ENCODE measurements around the gene AMD1. TPM values are rescaled to one million over a fixed set of nuclear protein-coding genes. Genes with fewer than 3 reads are reported as not detected.

The AMD1 gene
- total RNA-seq, 1 experiment from 2014 or later: 87.6 TPM

DNA sequence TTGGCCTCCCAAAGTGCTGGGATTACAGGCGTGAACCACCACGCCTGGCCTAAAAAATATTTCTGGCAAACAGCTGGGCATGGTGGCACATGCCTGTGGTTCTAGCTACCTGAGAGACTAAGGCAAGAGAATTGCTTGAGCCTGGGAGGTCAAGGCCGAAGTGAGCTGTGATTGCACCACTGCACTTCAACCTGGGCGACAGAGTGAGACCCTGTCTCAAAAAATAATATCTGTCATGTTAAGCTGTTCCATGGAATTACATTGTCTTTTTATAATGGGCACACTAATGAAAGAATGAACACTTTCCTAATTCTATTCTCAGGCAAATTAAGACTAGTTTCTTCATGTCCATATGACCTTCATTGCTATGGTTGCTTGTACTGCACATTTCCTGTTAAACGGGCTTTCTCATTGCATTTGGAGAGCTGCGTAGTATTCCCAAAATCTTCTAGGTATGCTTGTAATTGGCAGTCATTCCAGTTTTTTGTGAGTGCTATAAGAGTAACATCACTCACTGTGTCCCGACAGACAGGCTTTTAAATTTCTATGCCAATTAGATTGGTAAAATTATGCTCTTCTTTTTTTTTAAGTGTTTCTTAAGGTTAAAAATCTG lies 12.1 kb downstream of the AMD1 start:
- H3K9me3 ChIP-seq (ENCODE audit: low read depth, low read length, poor library complexity, severe bottlenecking): no peaks in the 10 kb centered on the region
- no peak for DNase-seq (ENCODE audit: low spot score)
- peaks cover 15% of the 10 kb centered on the region for H3K4me1 ChIP-seq (ENCODE audit: insufficient read depth, low read length, poor library complexity, severe bottlenecking)
- CTCF ChIA-PET: no interaction called here
- H3K4me3 ChIP-seq (ENCODE audit: low read depth, low read length, poor library complexity, severe bottlenecking): no peak overlapping the region
- H3K27me3 ChIP-seq (replicated peaks; ENCODE audit: insufficient read depth, low read depth, low read length, poor library complexity): no peaks in the 10 kb centered on the region
- no TSS peak for BruUV-seq (replicated peaks)
- POLR2A ChIA-PET (ENCODE audit: low non-redundant PET): no interaction called here
- H3K27ac ChIP-seq (ENCODE audit: low read depth, low read length, poor library complexity, severe bottlenecking): no peak overlapping the region
- peaks cover 27% of the 10 kb centered on the region for H3K36me3 ChIP-seq (ENCODE audit: insufficient read depth, low read length, poor library complexity, severe bottlenecking)
- no peak for TF ChIP-seq EZH2 (IDR thresholded peaks at IDR 0.05; ENCODE audit: borderline replicate concordance, low read depth, low read length, poor library complexity, severe bottlenecking)
- TF ChIP-seq, protein P1, sequence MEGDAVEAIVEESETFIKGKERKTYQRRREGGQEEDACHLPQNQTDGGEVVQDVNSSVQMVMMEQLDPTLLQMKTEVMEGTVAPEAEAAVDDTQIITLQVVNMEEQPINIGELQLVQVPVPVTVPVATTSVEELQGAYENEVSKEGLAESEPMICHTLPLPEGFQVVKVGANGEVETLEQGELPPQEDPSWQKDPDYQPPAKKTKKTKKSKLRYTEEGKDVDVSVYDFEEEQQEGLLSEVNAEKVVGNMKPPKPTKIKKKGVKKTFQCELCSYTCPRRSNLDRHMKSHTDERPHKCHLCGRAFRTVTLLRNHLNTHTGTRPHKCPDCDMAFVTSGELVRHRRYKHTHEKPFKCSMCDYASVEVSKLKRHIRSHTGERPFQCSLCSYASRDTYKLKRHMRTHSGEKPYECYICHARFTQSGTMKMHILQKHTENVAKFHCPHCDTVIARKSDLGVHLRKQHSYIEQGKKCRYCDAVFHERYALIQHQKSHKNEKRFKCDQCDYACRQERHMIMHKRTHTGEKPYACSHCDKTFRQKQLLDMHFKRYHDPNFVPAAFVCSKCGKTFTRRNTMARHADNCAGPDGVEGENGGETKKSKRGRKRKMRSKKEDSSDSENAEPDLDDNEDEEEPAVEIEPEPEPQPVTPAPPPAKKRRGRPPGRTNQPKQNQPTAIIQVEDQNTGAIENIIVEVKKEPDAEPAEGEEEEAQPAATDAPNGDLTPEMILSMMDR (conservative IDR thresholded peaks at IDR 0.05; ENCODE audit: low read depth, low read length): no peak
- intact Hi-C loops (cut with micrococcal nuclease; ENCODE audit: unreplicated experiment): no loop called here

DNA sequence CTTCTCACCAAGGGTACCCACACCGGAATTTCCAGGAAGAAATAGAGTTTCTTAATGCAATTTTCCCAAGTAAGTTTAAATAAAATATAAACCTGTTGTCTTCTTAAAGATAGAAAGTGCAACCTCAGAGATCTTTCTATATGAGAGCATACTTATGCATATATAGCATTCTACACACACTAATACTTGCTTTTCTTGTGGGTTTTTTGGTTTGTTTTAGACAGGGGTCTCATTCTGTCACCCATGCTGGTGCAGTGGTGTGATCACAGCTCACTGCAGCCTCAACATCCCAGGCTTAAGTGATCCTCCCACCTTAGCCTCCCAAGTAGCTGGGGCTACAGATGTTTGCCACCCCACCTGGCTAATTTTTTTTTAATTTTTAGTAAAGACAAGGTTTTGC lies 15.7 kb downstream of the AMD1 start:
- BruUV-seq (replicated peaks): no TSS peak
- POLR2A ChIA-PET (ENCODE audit: low non-redundant PET): no interaction called here

DNA sequence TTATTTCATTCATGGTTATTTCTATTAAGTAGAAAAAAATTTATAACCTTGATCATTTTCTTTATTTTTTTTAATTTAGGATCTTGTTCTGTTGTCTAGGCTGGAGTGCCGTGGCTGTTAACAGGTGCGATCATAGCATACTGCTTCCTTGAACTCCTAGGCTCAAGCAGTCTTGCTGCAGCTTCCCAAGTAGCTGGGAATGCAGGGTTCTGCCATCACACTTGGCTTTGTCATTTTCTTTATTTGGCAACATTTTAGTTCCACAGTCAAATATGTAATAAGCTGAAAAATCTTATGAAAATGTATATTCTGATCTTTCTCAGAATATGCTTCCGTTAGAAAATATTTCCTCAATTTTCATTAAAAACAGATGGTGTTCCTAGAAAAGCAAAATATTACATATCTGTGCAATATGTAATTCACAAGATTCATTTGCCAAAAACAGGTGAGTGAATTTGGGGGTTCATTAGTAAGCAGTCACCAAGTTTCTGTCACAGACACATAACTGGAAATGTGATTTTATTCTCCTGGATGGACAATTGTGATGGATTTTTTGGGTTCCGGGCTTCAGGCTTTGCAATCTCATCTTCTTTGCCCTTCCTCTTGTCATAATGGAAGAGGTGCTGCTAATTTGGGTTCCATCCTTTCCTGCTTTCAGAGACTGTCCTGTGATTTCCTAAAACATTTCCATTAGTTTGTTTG lies 21.5 kb downstream of the AMD1 start:
- CTCF ChIA-PET: no interaction called here
- Histone ChIP-seq H3K36me3 (ENCODE audit: insufficient read depth, low read length, poor library complexity, severe bottlenecking) (peaks cover 63% of the 10 kb centered on the region), H3K9me3 (ENCODE audit: low read depth, low read length, poor library complexity, severe bottlenecking) (no peaks in the 10 kb centered on the region), H3K4me3 (ENCODE audit: low read depth, low read length, poor library complexity, severe bottlenecking) (no peak overlapping the region), H3K27ac (ENCODE audit: low read depth, low read length, poor library complexity, severe bottlenecking) (no peak overlapping the region), H3K4me1 (ENCODE audit: insufficient read depth, low read length, poor library complexity, severe bottlenecking) (no peaks in the 10 kb centered on the region), H3K27me3 (replicated peaks; ENCODE audit: insufficient read depth, low read depth, low read length, poor library complexity) (no peaks in the 10 kb centered on the region)
- POLR2A ChIA-PET (ENCODE audit: low non-redundant PET): no interaction called here
- intact Hi-C loops (cut with micrococcal nuclease; ENCODE audit: unreplicated experiment): no loop called here
- BruUV-seq (replicated peaks): no TSS peak
- no peak for DNase-seq (ENCODE audit: low spot score)
- TF ChIP-seq, protein P1 (conservative IDR thresholded peaks at IDR 0.05; ENCODE audit: low read depth, low read length): no peak
- TF ChIP-seq EZH2 (IDR thresholded peaks at IDR 0.05; ENCODE audit: borderline replicate concordance, low read depth, low read length, poor library complexity, severe bottlenecking): no peak

More for the DNA sequence above, 15.7 kb downstream of the AMD1 start:
- peaks cover 63% of the 10 kb centered on the region for H3K36me3 ChIP-seq (ENCODE audit: insufficient read depth, low read length, poor library complexity, severe bottlenecking)
- CTCF ChIA-PET: no interaction called here
- H3K4me1 ChIP-seq (ENCODE audit: insufficient read depth, low read length, poor library complexity, severe bottlenecking): no peaks in the 10 kb centered on the region
- no peak for DNase-seq (ENCODE audit: low spot score)
- no peak overlapping the region for H3K27ac ChIP-seq (ENCODE audit: low read depth, low read length, poor library complexity, severe bottlenecking)
- H3K4me3 ChIP-seq (ENCODE audit: low read depth, low read length, poor library complexity, severe bottlenecking): no peak overlapping the region
- no peaks in the 10 kb centered on the region for H3K27me3 ChIP-seq (replicated peaks; ENCODE audit: insufficient read depth, low read depth, low read length, poor library complexity)
- TF ChIP-seq EZH2 (IDR thresholded peaks at IDR 0.05; ENCODE audit: borderline replicate concordance, low read depth, low read length, poor library complexity, severe bottlenecking): no peak
- TF ChIP-seq, protein P1 (conservative IDR thresholded peaks at IDR 0.05; ENCODE audit: low read depth, low read length): no peak
- no peaks in the 10 kb centered on the region for H3K9me3 ChIP-seq (ENCODE audit: low read depth, low read length, poor library complexity, severe bottlenecking)
- intact Hi-C loops (cut with micrococcal nuclease; ENCODE audit: unreplicated experiment): no loop called here
